Measurements from ENCODE around the gene TMIGD3. TPM values are rescaled to one million over a fixed set of nuclear protein-coding genes. Genes with fewer than 3 reads are reported as not detected.

Gene TMIGD3
- not detected in 2 replicates for total RNA-seq

GRCh38 chr1:111503585-111504060 lies at the start of gene TMIGD3, which contains the start of gene ADORA3:
Gene TMIGD3 (minus strand): TSS chr1:111503633. CDS start chr1:111503354, 279 bp downstream.
Gene ADORA3 (minus strand): TSS chr1:111503633. CDS start chr1:111503354, 279 bp downstream.

GRCh38 chr1:111448918-111449702 lies 54.3 kb downstream of the TMIGD3 start, which contains the start of the genes ATP5PB and WDR77:
Gene ATP5PB (plus strand): TSS chr1:111449464. CDS start chr1:111449542, 78 bp downstream.
Gene WDR77 (minus strand): TSS chr1:111449256. CDS start chr1:111449169, 87 bp downstream.

Other genes starting within 250 kb of the TMIGD3 start
- not detected in 2 replicates for gene CHIA, start 212.8 kb downstream of the TMIGD3 start, total RNA-seq
- gene OVGP1, start 75.9 kb downstream of the TMIGD3 start, total RNA-seq: 0.26 and 0.44 TPM in 2 replicates
- gene WDR77, start 54.4 kb downstream of the TMIGD3 start, total RNA-seq: 16.4 and 25.9 TPM in 2 replicates
- 299 and 396 TPM in 2 replicates for gene ATP5PB, start 54.2 kb downstream of the TMIGD3 start, total RNA-seq
- 0.06 and 0.13 TPM in 2 replicates for gene C1orf162, start 29.6 kb downstream of the TMIGD3 start, total RNA-seq
- gene ADORA3, start within 50 bp of the TMIGD3 start, total RNA-seq: 0.06 and 0.13 TPM in 2 replicates
- gene RAP1A, start 116.2 kb upstream of the TMIGD3 start, total RNA-seq: 17.7 and 25.9 TPM in 2 replicates
- 1.4 and 7.1 TPM in 2 replicates for gene INKA2, start 235.8 kb upstream of the TMIGD3 start, total RNA-seq